T-helper 1 cell (primary cell): ENCODE results near the gene SMAD5.

Experiments
- DNase-seq, 5 donors: peaks; one replicate each; pipeline ENCODE4 v3.0.0-alpha.2; 2012 to 2020

Gene SMAD5

DNA sequence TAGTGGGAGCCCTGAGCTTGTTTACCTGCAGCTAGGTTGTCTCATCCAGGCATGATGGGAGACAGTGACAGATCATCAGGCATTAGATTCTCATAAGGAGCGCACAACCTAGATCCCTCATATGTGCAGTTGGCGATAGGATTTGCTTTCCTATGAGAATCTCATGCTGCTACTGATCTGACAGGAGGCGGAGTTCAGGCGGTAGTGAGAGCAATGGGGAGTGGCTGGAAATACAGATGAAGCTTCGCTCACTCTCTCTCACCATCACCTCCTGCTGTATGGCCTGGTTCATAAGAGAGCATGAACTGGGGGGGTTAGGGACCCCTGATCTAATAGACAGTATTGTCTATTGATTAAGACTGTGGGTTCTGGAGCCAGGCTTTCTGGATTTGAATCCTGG lies 24.9 kb downstream of the SMAD5 start:
- DNase-seq: no peak

GRCh38 chr5:136159457-136159856 lies 26.8 kb downstream of the SMAD5 start:
- DNase-seq: no peak

- DNase-seq: no peak
Observed at GRCh38 chr5:136162008-136162407, 29.4 kb downstream of the SMAD5 start.

DNA sequence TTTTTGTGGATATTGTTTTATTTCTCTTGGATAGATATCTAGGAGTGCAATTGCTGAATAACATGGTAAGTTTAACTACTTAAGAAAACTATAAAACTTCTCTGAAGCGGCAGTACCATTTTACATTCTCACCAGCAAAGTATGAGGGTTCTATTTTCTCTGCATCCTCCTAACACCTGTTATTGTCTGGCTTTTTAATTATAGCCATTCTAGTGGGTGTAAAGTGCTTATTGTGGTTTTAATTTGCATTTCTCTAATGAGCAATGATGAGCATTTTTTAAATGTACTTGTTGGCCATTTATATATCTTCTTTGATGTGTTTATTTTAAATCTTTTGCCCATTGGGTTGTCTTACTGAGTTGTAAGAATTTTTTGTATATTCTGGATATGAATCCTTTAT lies 31.6 kb downstream of the SMAD5 start:
- no peak for DNase-seq

DNA sequence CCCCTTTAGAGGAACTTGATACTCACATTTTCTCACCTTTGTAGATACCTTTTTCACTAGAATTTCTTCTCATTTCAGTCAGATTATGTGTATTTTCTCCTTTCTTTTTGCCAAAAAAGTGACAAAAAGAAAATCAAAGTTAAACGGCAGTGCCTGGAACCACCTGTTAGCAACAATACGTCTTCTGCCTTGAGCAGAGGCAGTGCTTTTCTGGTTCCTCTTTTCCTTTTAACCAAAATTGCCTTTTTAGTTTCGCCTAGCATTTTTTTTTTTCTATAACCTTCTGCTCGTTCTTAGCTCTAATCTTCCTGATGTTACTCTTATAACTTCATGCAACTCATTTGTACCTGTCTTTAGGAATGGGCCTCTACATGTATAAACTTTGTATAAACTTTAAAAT lies 34.3 kb downstream of the SMAD5 start:
- no peak for DNase-seq

DNA sequence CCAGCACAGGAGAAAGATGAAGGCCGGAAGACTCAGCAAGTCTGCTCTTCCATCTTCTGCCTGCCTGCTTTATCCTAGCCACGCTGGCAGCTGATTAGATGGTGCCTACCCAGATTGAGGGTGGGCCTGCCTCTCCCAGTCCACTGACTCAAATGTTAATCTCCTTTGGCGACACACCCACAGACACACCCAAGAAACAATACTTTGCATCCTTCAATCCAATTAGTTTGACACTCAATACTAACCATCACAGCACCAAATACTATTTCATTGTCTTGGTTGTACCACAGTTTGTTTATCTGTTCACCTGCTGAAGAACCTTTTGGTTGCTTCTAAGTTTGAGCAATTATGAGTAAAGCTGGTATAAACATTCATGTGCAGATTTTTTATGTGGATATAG lies 36.6 kb downstream of the SMAD5 start:
- DNase-seq: no peak

DNA sequence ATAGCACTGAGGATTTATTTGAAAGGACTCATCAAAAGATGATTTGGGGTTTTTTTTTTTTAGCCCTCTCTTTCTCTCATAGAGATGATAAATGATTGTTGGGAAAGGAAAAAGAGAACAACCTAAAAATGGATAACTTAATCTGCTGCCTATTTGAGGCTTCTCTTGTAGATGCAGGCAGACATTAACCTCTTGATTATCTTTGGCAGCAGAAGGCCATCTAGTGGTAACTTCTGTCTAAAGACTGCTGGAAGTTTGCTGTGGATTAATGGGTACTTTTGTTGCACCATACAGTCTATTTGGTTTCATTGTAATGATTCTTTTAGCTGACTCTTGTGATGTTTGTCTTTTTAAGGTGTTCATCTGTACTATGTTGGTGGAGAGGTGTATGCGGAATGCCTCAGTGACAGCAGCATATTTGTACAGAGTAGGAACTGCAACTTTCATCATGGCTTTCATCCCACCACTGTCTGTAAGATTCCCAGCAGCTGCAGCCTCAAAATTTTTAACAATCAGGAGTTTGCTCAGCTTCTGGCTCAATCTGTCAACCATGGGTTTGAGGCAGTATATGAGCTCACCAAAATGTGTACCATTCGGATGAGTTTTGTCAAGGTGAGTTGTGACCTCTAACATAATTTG lies 41.5 kb downstream of the SMAD5 start:
- peak in 1 of 5 donors; percentile 18 for DNase-seq

DNA sequence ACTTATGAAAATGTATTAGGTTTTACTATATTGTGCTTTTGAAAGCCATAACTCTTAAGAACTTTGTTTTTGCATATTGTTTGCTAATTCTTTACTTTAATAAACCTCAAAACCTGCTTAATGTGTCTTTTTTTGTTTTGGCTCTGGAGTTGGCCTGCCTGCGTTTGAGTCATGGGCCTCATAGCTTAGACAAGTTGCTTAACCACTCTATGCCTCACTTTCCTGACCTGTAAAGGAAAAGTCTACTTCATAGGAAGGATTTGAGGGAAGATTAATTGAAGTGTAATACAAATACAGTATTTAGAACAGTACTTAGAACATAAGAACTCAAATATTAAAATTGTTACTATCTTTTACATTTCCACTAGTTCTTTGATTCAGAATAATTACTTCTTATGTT lies 50.0 kb downstream of the SMAD5 start:
- no peak for DNase-seq

DNA sequence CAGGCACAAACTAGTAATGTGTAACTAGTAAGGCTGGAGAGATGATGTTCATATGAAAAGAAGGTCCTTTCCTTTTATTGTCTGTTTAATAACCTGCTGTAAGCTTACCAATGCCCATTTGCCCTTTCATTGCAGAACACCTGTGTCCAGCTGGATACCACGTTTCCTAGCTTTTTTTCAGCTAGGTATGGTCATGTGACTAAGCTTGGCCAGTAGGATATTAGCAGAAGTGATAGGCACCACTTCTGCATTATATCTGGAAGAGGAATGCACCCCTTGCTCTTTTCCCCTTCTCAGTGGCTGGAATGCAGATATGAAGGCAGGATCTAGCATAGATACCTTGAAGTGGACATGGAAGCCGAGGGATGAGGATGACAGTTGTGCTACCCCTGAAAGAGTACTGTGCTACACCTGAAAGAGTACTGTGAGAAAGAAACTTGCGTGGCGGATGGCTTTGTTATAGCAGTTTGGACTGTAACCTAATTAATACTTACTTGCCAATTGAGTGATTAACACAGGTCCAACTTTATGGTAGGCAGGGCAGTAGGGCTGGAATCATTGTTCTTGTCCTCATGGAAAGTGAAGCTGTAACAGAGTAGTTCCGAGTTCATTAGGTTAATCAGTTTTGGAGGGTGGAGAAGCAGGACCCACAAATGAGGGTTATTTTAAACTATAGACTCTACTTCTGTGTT lies 53.5 kb downstream of the SMAD5 start:
- DNase-seq: no peak

GRCh38 chr5:136186796-136187195 lies 54.2 kb downstream of the SMAD5 start:
- no peak for DNase-seq

GRCh38 chr5:136188859-136189258 lies 56.2 kb downstream of the SMAD5 start:
- no peak for DNase-seq

GRCh38 chr5:136190091-136190720 lies 57.6 kb downstream of the SMAD5 start:
- no peak for DNase-seq

DNA sequence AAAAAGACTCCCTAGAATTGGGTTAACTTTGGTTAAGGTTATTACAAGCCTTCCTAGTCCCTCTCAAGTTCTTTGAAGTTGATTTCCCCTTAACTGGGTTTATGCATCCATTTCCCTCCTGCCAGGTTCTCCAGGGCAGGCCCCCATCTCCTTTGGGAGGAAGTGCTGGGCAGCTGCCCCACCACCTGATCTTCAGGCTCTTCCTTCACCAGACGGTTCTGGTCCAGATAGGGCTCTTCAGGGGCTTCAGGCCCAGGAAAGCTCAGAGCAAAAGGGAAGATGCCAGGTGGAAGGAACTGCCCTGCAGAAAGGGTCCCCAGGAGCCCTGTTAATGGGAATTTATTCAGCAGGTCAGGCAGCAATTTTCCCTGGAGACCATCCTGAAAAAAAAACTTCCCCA lies 58.3 kb downstream of the SMAD5 start:
- no peak for DNase-seq

GRCh38 chr5:136191304-136192014 lies 58.8 kb downstream of the SMAD5 start:
- DNase-seq: no peak

- no peak for DNase-seq
Observed at GRCh38 chr5:136192015-136192525, 59.4 kb downstream of the SMAD5 start.

- no peak for DNase-seq
Observed at GRCh38 chr5:136192526-136193321, 60.1 kb downstream of the SMAD5 start, which contains the start of gene SMIM32. Gene SMIM32 (minus strand): TSS chr5:136193162. CDS start chr5:136192524, 638 bp downstream.

- no peak for DNase-seq
Observed at GRCh38 chr5:136193322-136193935, 60.8 kb downstream of the SMAD5 start.

- DNase-seq: no peak
Observed at GRCh38 chr5:136194576-136194975, 61.9 kb downstream of the SMAD5 start.

DNA sequence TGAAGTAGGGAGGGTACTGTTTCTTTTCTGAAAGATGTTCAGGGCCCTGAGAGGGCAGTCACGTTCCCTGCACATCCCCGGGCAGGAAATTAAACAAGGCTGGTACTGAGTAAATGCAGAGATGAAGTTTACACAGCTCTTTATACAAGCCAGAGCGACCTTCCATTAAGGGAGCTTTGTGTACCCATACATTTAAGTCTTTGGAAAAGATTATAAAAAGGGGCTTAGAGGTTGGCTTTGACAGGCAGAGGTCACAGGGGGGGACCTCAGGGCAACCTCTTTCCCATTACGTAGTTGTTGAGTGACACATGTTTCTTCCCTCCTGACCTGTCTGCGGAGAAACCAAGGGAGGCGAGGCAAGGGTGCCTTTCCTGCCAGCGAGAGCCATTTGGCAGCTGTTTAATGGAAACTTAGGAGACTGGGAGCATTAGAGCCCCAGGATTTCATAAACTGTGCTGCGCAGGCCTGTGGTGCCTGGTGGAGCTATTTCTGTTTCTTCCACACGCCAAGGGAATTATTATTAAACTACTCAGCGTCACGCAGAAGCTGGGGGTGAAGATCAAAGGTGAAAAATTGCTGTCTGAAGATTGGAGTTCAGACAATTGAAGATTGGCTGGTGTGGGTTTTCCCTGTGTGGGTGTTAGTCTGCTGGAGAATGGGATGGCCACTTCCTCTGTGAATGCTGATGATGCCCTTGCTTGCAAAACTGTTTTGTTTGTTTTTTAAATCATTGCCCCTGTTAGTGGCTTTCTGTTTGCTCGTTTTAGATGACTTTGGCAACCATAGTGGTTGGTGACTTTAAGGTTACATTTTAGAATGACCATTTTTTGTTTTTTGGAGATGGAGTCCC lies 63.6 kb downstream of the SMAD5 start:
- no peak for DNase-seq

DNA sequence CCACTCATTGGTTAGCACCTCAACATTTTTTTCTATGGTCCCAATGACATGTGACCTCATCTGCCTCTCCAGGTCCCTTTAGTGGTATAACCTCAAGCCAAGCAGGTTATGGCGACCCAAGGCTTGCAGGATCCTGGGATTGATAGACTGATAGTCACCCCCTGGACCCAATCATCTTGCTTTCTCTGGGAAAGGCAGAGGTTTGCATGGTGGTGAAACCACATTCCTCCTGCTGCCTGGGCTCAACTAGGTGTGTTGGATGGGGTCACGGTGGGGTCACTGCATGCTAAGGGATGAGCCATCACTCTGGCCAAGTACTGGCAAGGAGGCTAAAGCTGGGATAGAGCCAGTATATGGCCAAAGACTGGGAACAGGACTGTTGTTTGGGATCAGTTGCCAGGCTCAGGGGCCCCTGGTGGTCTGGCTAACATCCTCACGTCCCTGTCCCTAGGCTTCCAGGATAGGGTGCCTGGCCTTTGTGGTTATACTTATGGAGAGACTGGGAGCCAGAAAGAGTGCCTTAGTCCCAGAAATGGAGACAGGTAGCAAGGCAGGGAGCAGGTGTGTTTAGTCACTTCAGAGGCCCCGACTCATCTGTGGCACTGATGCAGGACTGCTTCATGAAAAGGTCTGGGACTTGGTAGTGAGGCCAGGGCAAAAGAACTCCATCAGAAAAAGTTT lies 65.0 kb downstream of the SMAD5 start:
- DNase-seq: no peak
